SU-DHL-6 (cell line): ENCODE data around the gene ELMO1.

ENCODE experiments used
- CTCF ChIP-seq: fragments of 200-600 bp; sonication (generic); IDR thresholded peaks from one replicate; pipeline ENCODE4 v1.5.1; 2017; ENCODE audit warnings: antibody characterized with exemption, mild to moderate bottlenecking, low read length, moderate library complexity; ENCODE audit not compliant: insufficient read depth, poor library complexity, severe bottlenecking
- EZH2phosphoT487 ChIP-seq: fragments of 200-600 bp; sonication (generic), shearing (Covaris generic); conservative IDR thresholded peaks from 2 replicates; pipeline ENCODE4 v1.6.1; 2018; ENCODE audit warnings: mild to moderate bottlenecking, antibody characterized with exemption, low read length, moderate library complexity, mixed read lengths

GRCh38 chr7:37098762-37099161 is 349.9 kb downstream of the ELMO1 start:
- TF ChIP-seq CTCF (no peak), EZH2phosphoT487 (no peak)
